Fibroblast of lung (primary cell): ENCODE data around the gene TOX3. TPM values are rescaled to one million over a fixed set of nuclear protein-coding genes. Genes with fewer than 3 reads are reported as not detected.

ENCODE experiments used
- DNase-seq, 2 donors: peaks; one replicate each; pipeline versions ENCODE4 v3.0.0 to v3.0.0-alpha.2; 2010; ENCODE audit warnings: low read depth in 2 of 2
- H2AFZ ChIP-seq: 2 replicates; pipeline ENCODE4 v1.5.1; 2012; ENCODE audit warnings: low read length, control low read depth, inconsistent platforms
- H3K27ac ChIP-seq: 2 replicates; pipeline ENCODE4 v1.5.1; 2011; ENCODE audit warnings: low read length, control low read depth; ENCODE audit not compliant: insufficient read depth
- H3K27me3 ChIP-seq: 2 replicates; pipeline ENCODE4 v1.5.1; 2011; ENCODE audit warnings: mild to moderate bottlenecking, low read length; ENCODE audit not compliant: control insufficient read depth, insufficient read depth
- H3K36me3 ChIP-seq: 2 replicates; pipeline ENCODE4 v1.5.1; 2011; ENCODE audit warnings: low read length; ENCODE audit not compliant: control insufficient read depth, insufficient read depth
- H3K4me1 ChIP-seq: 2 replicates; pipeline ENCODE4 v1.5.1; 2011; ENCODE audit warnings: low read length; ENCODE audit not compliant: control insufficient read depth, insufficient read depth; ENCODE audit errors: extremely low read depth
- H3K4me2 ChIP-seq: 2 replicates; pipeline ENCODE4 v1.5.1; 2011; ENCODE audit warnings: low read length, control low read depth; ENCODE audit not compliant: insufficient read depth; ENCODE audit errors: extremely low read depth
- H3K4me3 ChIP-seq, 4 experiments: fragments of 200-600 bp in 1 of 4; sonication (generic) in 1 of 4; replicated peaks in 1 of 4; 2 replicates each; pipeline ENCODE4 v1.5.1; 2011 to 2016; ENCODE audit warnings: low read length in 4 of 4, low read depth in 3 of 4, mild to moderate bottlenecking in 3 of 4, control low read depth in 2 of 4, inconsistent platforms in 1 of 4, mixed read lengths in 1 of 4; ENCODE audit not compliant: insufficient read depth in 1 of 4; ENCODE audit errors: control extremely low read depth in 1 of 4
- H3K79me2 ChIP-seq: 2 replicates; pipeline ENCODE4 v1.5.1; 2012; ENCODE audit warnings: mild to moderate bottlenecking, low read length, inconsistent platforms; ENCODE audit not compliant: control insufficient read depth, insufficient read depth
- H3K9ac ChIP-seq: 2 replicates; pipeline ENCODE4 v1.5.1; 2011; ENCODE audit warnings: mild to moderate bottlenecking, low read length, control low read depth; ENCODE audit not compliant: insufficient read depth
- H3K9me3 ChIP-seq: 2 replicates; pipeline ENCODE4 v1.5.1; 2012; ENCODE audit warnings: low read depth, low read length; ENCODE audit not compliant: control insufficient read depth, insufficient read depth
- H4K20me1 ChIP-seq: 2 replicates; pipeline ENCODE4 v1.5.1; 2011; ENCODE audit warnings: low read length; ENCODE audit not compliant: control insufficient read depth, insufficient read depth; ENCODE audit errors: extremely low read depth
- EZH2 ChIP-seq: IDR thresholded peaks from 2 replicates; pipeline ENCODE4 v1.5.1; 2012; ENCODE audit warnings: low read length, control low read depth, mild to moderate bottlenecking; ENCODE audit errors: missing control alignments
- polyA plus RNA-seq, 2 donors: library from polyadenylated mRNA; depleted of rRNA in 1 of 2; stranded (reverse) in 1 of 2; unstranded in 1 of 2; fragments of >200 nt; gene quantifications; 2 replicates each; pipeline ENCODE4 v1.2.1, GENCODE V29; 2011 to 2012; ENCODE audit warnings: missing spikeins in 1 of 2
- total RNA-seq: library from RNA; depleted of rRNA; stranded (reverse); fragments of >200 nt; gene quantifications from 2 replicates; pipeline ENCODE4 v1.2.1, GENCODE V29; 2014
- TF ChIP-seq, protein P1 (sequence below), 2 donors: IDR thresholded peaks in 1 of 2; conservative IDR thresholded peaks in 1 of 2; 1 replicate in 1 of 2; 2 replicates in 1 of 2; pipeline ENCODE4 v1.5.1; 2011 to 2012; ENCODE audit warnings: low read length in 2 of 2, control low read depth in 1 of 2, inconsistent platforms in 1 of 2, low read depth in 1 of 2, mild to moderate bottlenecking in 1 of 2

Gene TOX3
- total and polyA plus RNA-seq, 2 donors (not counting 1 experiment from before 2014, with no cell fraction given): not detected

DNA sequence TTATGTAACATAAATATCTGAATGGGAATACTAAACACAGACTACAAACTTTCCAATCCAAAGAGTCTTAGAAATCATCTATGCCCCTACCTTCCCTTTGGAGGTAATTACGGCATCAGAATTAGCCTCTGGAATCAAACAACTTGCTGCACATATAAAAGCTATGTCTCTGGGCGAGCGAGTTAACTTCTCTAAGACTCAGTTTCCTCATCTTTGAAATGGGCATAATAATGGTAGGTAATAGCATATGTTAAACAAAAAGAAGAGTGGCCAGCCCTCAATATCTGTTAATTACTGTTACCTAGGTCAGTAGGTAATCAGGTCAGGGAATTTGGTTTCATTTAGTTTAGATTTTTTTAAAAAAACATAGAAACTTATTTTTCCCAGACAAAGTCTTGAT is 153.5 kb downstream of the TOX3 start:
- no peak overlapping the region for H3K9ac ChIP-seq
- no peak overlapping the region for H3K27ac ChIP-seq

DNA sequence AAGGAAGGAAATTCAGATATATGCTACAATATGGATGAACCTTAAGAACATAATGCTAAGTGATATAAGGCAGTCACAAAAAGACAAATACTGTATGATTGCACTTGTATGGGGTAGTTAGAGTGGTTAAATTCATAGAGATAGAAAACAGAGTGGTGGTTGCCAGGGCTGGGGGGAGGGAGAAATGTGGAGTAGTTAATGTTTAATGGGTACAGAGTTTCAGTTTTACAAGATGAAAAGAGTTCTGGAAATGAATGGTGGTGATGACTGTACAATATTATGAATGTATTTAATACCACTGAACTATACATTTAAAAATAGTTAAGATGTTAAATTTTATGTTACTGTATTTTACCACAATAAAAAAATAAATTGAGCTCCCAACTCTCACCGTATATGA is 157.9 kb downstream of the TOX3 start:
- Histone ChIP-seq H3K79me2 (no peaks in the 10 kb centered on the region), H3K4me3 (no peak overlapping the region), H3K9me3 (no peaks in the 10 kb centered on the region), H3K4me1 (no peaks in the 10 kb centered on the region), H3K27me3 (no peaks in the 10 kb centered on the region), H4K20me1 (no peaks in the 10 kb centered on the region), H3K27ac (no peak overlapping the region), H3K9ac (no peak overlapping the region), H3K36me3 (no peaks in the 10 kb centered on the region), H2AFZ (no peak overlapping the region), H3K4me2 (no peak overlapping the region)
- DNase-seq: no peak
- TF ChIP-seq EZH2: no peak
- TF ChIP-seq, protein P1, sequence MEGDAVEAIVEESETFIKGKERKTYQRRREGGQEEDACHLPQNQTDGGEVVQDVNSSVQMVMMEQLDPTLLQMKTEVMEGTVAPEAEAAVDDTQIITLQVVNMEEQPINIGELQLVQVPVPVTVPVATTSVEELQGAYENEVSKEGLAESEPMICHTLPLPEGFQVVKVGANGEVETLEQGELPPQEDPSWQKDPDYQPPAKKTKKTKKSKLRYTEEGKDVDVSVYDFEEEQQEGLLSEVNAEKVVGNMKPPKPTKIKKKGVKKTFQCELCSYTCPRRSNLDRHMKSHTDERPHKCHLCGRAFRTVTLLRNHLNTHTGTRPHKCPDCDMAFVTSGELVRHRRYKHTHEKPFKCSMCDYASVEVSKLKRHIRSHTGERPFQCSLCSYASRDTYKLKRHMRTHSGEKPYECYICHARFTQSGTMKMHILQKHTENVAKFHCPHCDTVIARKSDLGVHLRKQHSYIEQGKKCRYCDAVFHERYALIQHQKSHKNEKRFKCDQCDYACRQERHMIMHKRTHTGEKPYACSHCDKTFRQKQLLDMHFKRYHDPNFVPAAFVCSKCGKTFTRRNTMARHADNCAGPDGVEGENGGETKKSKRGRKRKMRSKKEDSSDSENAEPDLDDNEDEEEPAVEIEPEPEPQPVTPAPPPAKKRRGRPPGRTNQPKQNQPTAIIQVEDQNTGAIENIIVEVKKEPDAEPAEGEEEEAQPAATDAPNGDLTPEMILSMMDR (conservative IDR thresholded peaks at IDR 0.05 in 1 of 2, IDR thresholded peaks at IDR 0.05 in 1 of 2; ENCODE audit: low read depth in 1 of 2, low read length in 2 of 2): no peak

More for the DNA sequence above, 153.5 kb downstream of the TOX3 start:
- no peak overlapping the region for H3K4me3 ChIP-seq
- no peaks in the 10 kb centered on the region for H3K27me3 ChIP-seq
- H3K9me3 ChIP-seq: no peaks in the 10 kb centered on the region
- DNase-seq: no peak
- H3K4me1 ChIP-seq: no peaks in the 10 kb centered on the region
- no peaks in the 10 kb centered on the region for H3K79me2 ChIP-seq
- TF ChIP-seq EZH2: no peak
- TF ChIP-seq, protein P1 (conservative IDR thresholded peaks at IDR 0.05 in 1 of 2, IDR thresholded peaks at IDR 0.05 in 1 of 2; ENCODE audit: low read depth in 1 of 2, low read length in 2 of 2): no peak
- H2AFZ ChIP-seq: no peak overlapping the region
- no peaks in the 10 kb centered on the region for H3K36me3 ChIP-seq
- no peak overlapping the region for H3K4me2 ChIP-seq
- no peaks in the 10 kb centered on the region for H4K20me1 ChIP-seq
